ENCODE measurements around the gene TFDP1. TPM values are rescaled to one million over a fixed set of nuclear protein-coding genes. Genes with fewer than 3 reads are reported as not detected.

The TFDP1 gene
- total RNA-seq, 2 experiments from 2014 or later: 87.9 to 119 TPM

DNA sequence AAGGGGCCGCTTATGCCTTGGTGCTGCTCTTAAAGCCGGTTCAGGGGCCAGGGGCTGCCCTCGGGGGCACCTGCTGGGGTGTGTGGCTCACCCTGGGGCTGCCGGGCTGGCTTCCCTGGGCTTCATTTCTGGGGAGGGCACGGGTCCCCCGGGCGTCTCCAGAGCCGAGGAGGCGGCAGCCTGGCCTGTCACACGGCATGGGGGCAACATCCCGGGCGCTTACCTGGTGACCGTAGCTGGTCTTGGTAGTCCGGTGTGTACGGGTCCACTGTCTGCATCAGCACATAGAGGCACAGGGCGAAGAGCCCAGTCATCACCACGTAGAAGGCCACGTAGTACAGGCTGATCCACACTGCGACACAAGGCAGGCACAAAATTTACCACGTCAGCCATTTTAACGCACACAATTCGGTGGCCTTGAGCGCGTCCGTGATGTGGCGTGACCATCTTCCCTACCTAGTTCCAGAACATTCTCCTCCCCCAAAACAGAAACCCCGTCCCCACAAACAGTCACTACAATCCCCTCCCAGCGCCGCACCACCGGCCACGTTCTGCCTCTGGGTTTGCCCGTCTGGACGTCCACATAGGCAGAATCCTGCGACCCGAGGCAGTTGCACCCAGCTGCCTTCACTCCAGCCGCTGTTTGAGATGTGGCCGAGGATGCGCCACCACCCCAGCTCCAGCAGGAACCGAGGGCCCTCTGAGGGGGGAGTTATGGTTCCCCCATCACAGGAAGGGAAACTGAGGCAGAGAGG lies 70.2 kb downstream of the TFDP1 start:
- no peak overlapping the region for H3K4me3 ChIP-seq (ENCODE audit: low read depth, low read length, poor library complexity, severe bottlenecking)
- no peak overlapping the region for H2AFZ ChIP-seq (ENCODE audit: low read length)
- H3K36me3 ChIP-seq (ENCODE audit: insufficient read depth, low read length): no peaks in the 10 kb centered on the region
- no peaks in the 10 kb centered on the region for H4K20me1 ChIP-seq (ENCODE audit: insufficient read depth, low read length)
- ChIA-PET CTCF (ENCODE audit: unreplicated experiment) (no interaction called here), POLR2A (no interaction called here)
- no peaks in the 10 kb centered on the region for H3K79me2 ChIP-seq (ENCODE audit: insufficient read depth, low read depth, low read length)
- no TSS peak for BruUV-seq (replicated peaks)
- no peaks in the 10 kb centered on the region for H3K4me1 ChIP-seq (ENCODE audit: insufficient read depth, low read length, poor library complexity, severe bottlenecking)
- TF ChIP-seq, protein P1, sequence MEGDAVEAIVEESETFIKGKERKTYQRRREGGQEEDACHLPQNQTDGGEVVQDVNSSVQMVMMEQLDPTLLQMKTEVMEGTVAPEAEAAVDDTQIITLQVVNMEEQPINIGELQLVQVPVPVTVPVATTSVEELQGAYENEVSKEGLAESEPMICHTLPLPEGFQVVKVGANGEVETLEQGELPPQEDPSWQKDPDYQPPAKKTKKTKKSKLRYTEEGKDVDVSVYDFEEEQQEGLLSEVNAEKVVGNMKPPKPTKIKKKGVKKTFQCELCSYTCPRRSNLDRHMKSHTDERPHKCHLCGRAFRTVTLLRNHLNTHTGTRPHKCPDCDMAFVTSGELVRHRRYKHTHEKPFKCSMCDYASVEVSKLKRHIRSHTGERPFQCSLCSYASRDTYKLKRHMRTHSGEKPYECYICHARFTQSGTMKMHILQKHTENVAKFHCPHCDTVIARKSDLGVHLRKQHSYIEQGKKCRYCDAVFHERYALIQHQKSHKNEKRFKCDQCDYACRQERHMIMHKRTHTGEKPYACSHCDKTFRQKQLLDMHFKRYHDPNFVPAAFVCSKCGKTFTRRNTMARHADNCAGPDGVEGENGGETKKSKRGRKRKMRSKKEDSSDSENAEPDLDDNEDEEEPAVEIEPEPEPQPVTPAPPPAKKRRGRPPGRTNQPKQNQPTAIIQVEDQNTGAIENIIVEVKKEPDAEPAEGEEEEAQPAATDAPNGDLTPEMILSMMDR (conservative IDR thresholded peaks at IDR 0.05; ENCODE audit: low read length): no peak
- TF ChIP-seq EZH2phosphoT487 (IDR thresholded peaks at IDR 0.05; ENCODE audit: borderline replicate concordance, low read depth, low read length): no peak
- H3K4me2 ChIP-seq (ENCODE audit: low read length): no peak overlapping the region
- no peak overlapping the region for H3K27ac ChIP-seq (ENCODE audit: low read depth, low read length, poor library complexity, severe bottlenecking)
- no peak for DNase-seq (ENCODE audit: low spot score)
- intact Hi-C loops (cut with micrococcal nuclease; ENCODE audit: unreplicated experiment): no loop called here
- H3K9me3 ChIP-seq (ENCODE audit: low read length): no peaks in the 10 kb centered on the region
- no peaks in the 10 kb centered on the region for H3K9me2 ChIP-seq (ENCODE audit: insufficient read depth, low read length)

DNA sequence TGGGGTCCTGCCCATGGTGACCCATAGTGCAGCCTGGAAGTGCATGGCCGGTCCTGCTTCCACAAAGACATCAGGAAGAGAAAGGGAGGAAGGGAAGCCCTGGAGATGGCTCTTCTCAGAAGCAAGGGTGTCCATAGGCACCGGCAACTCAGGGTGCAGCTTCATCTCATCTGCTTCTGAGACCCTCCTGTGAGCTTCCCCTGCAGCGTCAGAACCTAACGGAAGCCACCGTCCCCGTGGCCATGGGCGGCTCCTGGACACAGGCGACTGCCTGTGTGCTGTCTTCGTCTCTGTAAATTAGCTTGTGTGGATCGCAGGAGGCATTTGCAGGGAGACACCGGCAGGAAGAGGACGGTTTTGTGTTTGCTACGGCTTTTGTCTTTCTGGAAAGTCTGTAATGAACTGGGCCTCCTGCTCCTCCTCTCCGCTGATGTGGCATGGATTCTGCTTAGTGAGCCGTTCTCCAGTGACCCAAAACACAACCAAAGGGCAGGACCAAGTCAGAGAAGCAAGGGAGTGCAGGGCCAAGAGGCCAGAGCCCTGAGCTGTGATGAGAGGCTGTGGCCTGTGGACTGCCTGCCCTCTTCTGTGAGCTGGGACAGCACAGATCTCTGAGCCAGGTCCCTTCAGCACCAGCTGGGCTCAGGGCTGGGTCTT lies 70.9 kb downstream of the TFDP1 start:
- intact Hi-C loops (cut with micrococcal nuclease; ENCODE audit: unreplicated experiment): no loop called here
- no peaks in the 10 kb centered on the region for H3K79me2 ChIP-seq (ENCODE audit: insufficient read depth, low read depth, low read length)
- no peaks in the 10 kb centered on the region for H3K9me2 ChIP-seq (ENCODE audit: insufficient read depth, low read length)
- no peak overlapping the region for H3K4me3 ChIP-seq (ENCODE audit: low read depth, low read length, poor library complexity, severe bottlenecking)
- no peaks in the 10 kb centered on the region for H3K36me3 ChIP-seq (ENCODE audit: insufficient read depth, low read length)
- no peak for DNase-seq (ENCODE audit: low spot score)
- POLR2A ChIA-PET: no interaction called here
- H3K27ac ChIP-seq (ENCODE audit: low read depth, low read length, poor library complexity, severe bottlenecking): no peak overlapping the region
- no peaks in the 10 kb centered on the region for H4K20me1 ChIP-seq (ENCODE audit: insufficient read depth, low read length)
- no peaks in the 10 kb centered on the region for H3K9me3 ChIP-seq (ENCODE audit: low read length)
- CTCF ChIA-PET (ENCODE audit: unreplicated experiment): interaction anchor here (0.6 kb wide), 1 partner anchor 1651 kb away, joined by 3 read pairs; no protein-coding TSS in a partner anchor
- H3K4me2 ChIP-seq (ENCODE audit: low read length): no peak overlapping the region
- BruUV-seq (replicated peaks): no TSS peak
- H3K4me1 ChIP-seq (ENCODE audit: insufficient read depth, low read length, poor library complexity, severe bottlenecking): no peaks in the 10 kb centered on the region
- TF ChIP-seq, protein P1 (conservative IDR thresholded peaks at IDR 0.05; ENCODE audit: low read length): no peak
- no peak for TF ChIP-seq EZH2phosphoT487 (IDR thresholded peaks at IDR 0.05; ENCODE audit: borderline replicate concordance, low read depth, low read length)
- no peak overlapping the region for H2AFZ ChIP-seq (ENCODE audit: low read length)
